ENCODE measurements around the gene FRMD4B.

DNA sequence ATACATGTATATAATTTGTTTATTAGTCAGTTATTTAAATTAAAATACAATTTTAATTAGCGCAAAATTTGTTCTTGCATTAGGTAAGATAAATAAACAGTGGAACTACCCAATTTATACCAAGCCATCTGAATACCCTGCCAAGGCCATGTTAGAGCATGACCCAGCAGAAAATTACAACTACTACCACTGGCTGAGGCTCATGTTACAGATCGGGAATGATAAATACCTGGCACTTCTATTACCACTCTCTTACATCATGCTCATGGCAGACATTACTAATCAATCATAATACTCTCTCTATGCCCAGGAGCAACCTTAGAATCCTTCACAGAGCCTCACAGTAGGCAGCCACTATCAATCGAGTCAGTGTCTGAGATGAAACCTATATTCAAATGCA lies 242.3 kb downstream of the FRMD4B start:
- TF ChIP-seq, protein P1, sequence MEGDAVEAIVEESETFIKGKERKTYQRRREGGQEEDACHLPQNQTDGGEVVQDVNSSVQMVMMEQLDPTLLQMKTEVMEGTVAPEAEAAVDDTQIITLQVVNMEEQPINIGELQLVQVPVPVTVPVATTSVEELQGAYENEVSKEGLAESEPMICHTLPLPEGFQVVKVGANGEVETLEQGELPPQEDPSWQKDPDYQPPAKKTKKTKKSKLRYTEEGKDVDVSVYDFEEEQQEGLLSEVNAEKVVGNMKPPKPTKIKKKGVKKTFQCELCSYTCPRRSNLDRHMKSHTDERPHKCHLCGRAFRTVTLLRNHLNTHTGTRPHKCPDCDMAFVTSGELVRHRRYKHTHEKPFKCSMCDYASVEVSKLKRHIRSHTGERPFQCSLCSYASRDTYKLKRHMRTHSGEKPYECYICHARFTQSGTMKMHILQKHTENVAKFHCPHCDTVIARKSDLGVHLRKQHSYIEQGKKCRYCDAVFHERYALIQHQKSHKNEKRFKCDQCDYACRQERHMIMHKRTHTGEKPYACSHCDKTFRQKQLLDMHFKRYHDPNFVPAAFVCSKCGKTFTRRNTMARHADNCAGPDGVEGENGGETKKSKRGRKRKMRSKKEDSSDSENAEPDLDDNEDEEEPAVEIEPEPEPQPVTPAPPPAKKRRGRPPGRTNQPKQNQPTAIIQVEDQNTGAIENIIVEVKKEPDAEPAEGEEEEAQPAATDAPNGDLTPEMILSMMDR (IDR thresholded peaks at IDR 0.05): no peak
- TF ChIP-seq POLR2A (IDR thresholded peaks at IDR 0.05): no peak

All from adrenal gland (tissue), 5 donors.